Neural cell (in vitro differentiated cells): Measurements from ENCODE around the gene MEMO1.

ENCODE experiments used
- CTCF ChIP-seq: fragments of 450-650 bp; IDR thresholded peaks from 2 replicates; pipeline ENCODE4 v1.5.1; 2014; ENCODE audit warnings: antibody characterized with exemption, mild to moderate bottlenecking, moderate library complexity; ENCODE audit not compliant: poor library complexity, severe bottlenecking
- EP300 ChIP-seq: fragments of 450-650 bp; conservative IDR thresholded peaks from 2 replicates; pipeline ENCODE4 v1.6.1; 2014; ENCODE audit warnings: antibody characterized with exemption, mild to moderate bottlenecking, moderate library complexity; ENCODE audit not compliant: poor library complexity, severe bottlenecking
- EZH2 ChIP-seq: fragments of 200-600, 300-800 bp; shearing (Covaris generic), sonication (generic); IDR thresholded peaks from 2 replicates; pipeline ENCODE4 v1.6.1; 2014; ENCODE audit warnings: antibody characterized with exemption, low read length, borderline replicate concordance, mild to moderate bottlenecking; ENCODE audit not compliant: insufficient read depth, poor library complexity, severe bottlenecking
- POLR2AphosphoS5 ChIP-seq: IDR thresholded peaks from 2 replicates; pipeline ENCODE4 v1.6.1; 2012
- REST ChIP-seq: IDR thresholded peaks from 2 replicates; pipeline ENCODE4 v1.6.1; 2012; ENCODE audit warnings: borderline replicate concordance

GRCh38 chr2:31956312-31956711 is 54.5 kb downstream of the MEMO1 start:
- TF ChIP-seq POLR2AphosphoS5 (no peak), CTCF (no peak), EP300 (no peak), REST (no peak), EZH2 (no peak)
